ENCODE results near the gene CLEC11A. TPM values are rescaled to one million over a fixed set of nuclear protein-coding genes. Genes with fewer than 3 reads are reported as not detected.

Gene CLEC11A
- total and polyA plus RNA-seq, 9 of the 15 experiments (the other 6 are each of a cell fraction or from before 2014, with no cell fraction given), result 0.39 to 43.9 (median 3.4) TPM

DNA sequence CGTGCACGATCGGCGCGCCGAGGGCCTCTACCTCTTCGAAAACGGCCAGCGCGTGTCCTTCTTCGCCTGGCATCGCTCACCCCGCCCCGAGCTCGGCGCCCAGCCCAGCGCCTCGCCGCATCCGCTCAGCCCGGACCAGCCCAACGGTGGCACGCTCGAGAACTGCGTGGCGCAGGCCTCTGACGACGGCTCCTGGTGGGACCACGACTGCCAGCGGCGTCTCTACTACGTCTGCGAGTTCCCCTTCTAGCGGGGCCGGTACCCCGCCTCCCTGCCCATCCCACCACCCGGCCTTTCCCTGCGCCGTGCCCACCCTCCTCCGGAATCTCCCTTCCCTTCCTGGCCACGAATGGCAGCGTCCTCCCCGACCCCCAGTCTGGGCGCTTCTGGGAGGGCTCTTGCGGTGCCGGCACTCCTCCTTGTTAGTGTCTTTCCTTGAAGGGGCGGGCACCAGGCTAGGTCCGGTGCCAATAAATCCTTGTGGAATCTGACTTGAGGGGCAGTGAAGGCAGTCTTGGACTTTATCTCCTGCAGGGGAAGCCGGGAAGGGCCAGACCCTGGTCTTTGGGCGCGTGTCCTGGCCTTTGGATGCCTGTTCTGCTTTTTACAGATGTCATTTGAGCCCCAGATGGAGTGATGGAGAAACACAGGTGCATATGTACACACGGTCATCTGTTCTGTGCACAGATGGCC is 2.2 kb downstream of the CLEC11A start (continued):
- TF ChIP-seq TRIM24 (IDR thresholded peaks at IDR 0.05), result peak in 1 of 2 experiments; percentile 56; a peak in 2 of 4 replicates
- no peak for TF ChIP-seq MXI1 (IDR thresholded peaks at IDR 0.05; ENCODE audit: low read depth, low read length)
- peak; percentile 9 to 65; a peak in 2 of 4 replicates for TF ChIP-seq SIN3A (IDR thresholded peaks at IDR 0.05; ENCODE audit: borderline replicate concordance in 2 of 2, control insufficient read depth in 1 of 2, low read depth in 2 of 2, low read length in 2 of 2)
- TF ChIP-seq, protein P1, sequence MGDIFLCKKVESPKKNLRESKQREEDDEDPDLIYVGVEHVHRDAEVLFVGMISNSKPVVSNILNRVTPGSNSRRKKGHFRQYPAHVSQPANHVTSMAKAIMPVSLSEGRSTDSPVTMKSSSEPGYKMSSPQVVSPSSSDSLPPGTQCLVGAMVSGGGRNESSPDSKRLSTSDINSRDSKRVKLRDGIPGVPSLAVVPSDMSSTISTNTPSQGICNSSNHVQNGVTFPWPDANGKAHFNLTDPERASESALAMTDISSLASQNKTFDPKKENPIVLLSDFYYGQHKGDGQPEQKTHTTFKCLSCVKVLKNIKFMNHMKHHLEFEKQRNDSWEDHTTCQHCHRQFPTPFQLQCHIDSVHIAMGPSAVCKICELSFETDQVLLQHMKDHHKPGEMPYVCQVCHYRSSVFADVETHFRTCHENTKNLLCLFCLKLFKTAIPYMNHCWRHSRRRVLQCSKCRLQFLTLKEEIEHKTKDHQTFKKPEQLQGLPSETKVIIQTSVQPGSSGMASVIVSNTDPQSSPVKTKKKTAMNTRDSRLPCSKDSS (IDR thresholded peaks at IDR 0.05; ENCODE audit: low read depth, partially characterized antibody), result no peak
- peak; percentile 70 for TF ChIP-seq ATF1 (CRISPR knock-in tag; IDR thresholded peaks at IDR 0.05)
- peak; percentile 82 for TF ChIP-seq ATF1 (tag; IDR thresholded peaks at IDR 0.05)
- 0 out of 2 replicates have a peak, but pooled peaks have one; percentile 53 for TF ChIP-seq PHTF2 (CRISPR knock-in tag; IDR thresholded peaks at IDR 0.05)
- no peak for TF ChIP-seq ZNF174 (CRISPR knock-in tag; IDR thresholded peaks at IDR 0.05)
- TF ChIP-seq HDGF (IDR thresholded peaks at IDR 0.05), result no peak
- no peak for TF ChIP-seq ZNF445 (CRISPR knock-in tag; IDR thresholded peaks at IDR 0.05; ENCODE audit: low read depth)
- TF ChIP-seq MYC (IDR thresholded peaks at IDR 0.05; ENCODE audit: low read depth, low read length), result peak; percentile 76
- peak; percentile 81; the same call in 1 of the 2 replicates for TF ChIP-seq MYC (CRISPR knock-in tag; IDR thresholded peaks at IDR 0.05; ENCODE audit: borderline replicate concordance, low read depth)
- peak; percentile 77 for TF ChIP-seq POLR2G (IDR thresholded peaks at IDR 0.05; ENCODE audit: low read depth, low read length)
- no peak for TF ChIP-seq BHLHE40 (IDR thresholded peaks at IDR 0.05; ENCODE audit: low read length)
- TF ChIP-seq ZZZ3 (IDR thresholded peaks at IDR 0.05), result no peak
- no peak for TF ChIP-seq ZNF311 (CRISPR knock-in tag; IDR thresholded peaks at IDR 0.05)
- TF ChIP-seq CREB1 (IDR thresholded peaks at IDR 0.05), result peak; percentile 78
- peak; percentile 92 for TF ChIP-seq CREB1 (CRISPR knock-in tag; IDR thresholded peaks at IDR 0.05)
- TF ChIP-seq ZNF584 (CRISPR knock-in tag; IDR thresholded peaks at IDR 0.05; ENCODE audit: low read depth), result no peak
